OCI-M2 (cell line): ENCODE results near the gene FAT1.
"Not testable (repeated sequence)": the region's sequence is repeated elsewhere in the genome, so short reads cannot be mapped to it uniquely, and the experiment has no call there.

Experiments used
- DNase-seq: peaks from one replicate; lab custom pipeline; 2025; ENCODE audit not compliant: unreplicated experiment; lab: John Stamatoyannopoulos, UW

Gene FAT1

GRCh38 chr4:186699298-186699697 is 24.4 kb downstream of the FAT1 start:
- no peak for DNase-seq

- DNase-seq: no peak
These were observed 25.1 kb downstream of the FAT1 start for GRCh38 chr4:186698525-186698924.

- DNase-seq: no peak
These were observed 25.6 kb downstream of the FAT1 start for GRCh38 chr4:186698028-186698427.

- no peak for DNase-seq
These were observed 28.3 kb downstream of the FAT1 start for GRCh38 chr4:186695392-186695791.

- no peak for DNase-seq
These were observed 29.8 kb downstream of the FAT1 start for GRCh38 chr4:186693894-186694293.

- DNase-seq: no peak
These were observed 30.4 kb downstream of the FAT1 start for GRCh38 chr4:186693159-186693815.

GRCh38 chr4:186691396-186691795 is 32.3 kb downstream of the FAT1 start:
- DNase-seq: no peak

GRCh38 chr4:186689476-186689875 is 34.2 kb downstream of the FAT1 start:
- no peak for DNase-seq

- DNase-seq: no peak
These were observed 35.3 kb downstream of the FAT1 start for GRCh38 chr4:186688150-186688943.

GRCh38 chr4:186687265-186687664 is 36.4 kb downstream of the FAT1 start:
- no peak for DNase-seq

- no peak for DNase-seq
These were observed 37.9 kb downstream of the FAT1 start for GRCh38 chr4:186685767-186686183.

GRCh38 chr4:186684889-186685309 is 38.8 kb downstream of the FAT1 start:
- DNase-seq: no peak

GRCh38 chr4:186684220-186684619 is 39.4 kb downstream of the FAT1 start:
- DNase-seq: no peak

- DNase-seq: no peak
These were observed 43.0 kb downstream of the FAT1 start for GRCh38 chr4:186680641-186681040.

GRCh38 chr4:186676531-186677161 is 47.0 kb downstream of the FAT1 start:
- DNase-seq: no peak

GRCh38 chr4:186669735-186670134 is 53.9 kb downstream of the FAT1 start:
- DNase-seq: no peak

- DNase-seq: no peak
These were observed 54.4 kb downstream of the FAT1 start for GRCh38 chr4:186669159-186669731.

- DNase-seq: no peak
These were observed 56.9 kb downstream of the FAT1 start for GRCh38 chr4:186666750-186667149.

GRCh38 chr4:186666252-186666651 is 57.4 kb downstream of the FAT1 start:
- no peak for DNase-seq

GRCh38 chr4:186660403-186660802 is 63.3 kb downstream of the FAT1 start:
- no peak for DNase-seq

GRCh38 chr4:186659935-186660334 is 63.7 kb downstream of the FAT1 start:
- no peak for DNase-seq

- not testable (repeated sequence) for DNase-seq
These were observed 64.2 kb downstream of the FAT1 start for GRCh38 chr4:186659456-186659855.
